ENCODE data around the gene TSR3. TPM values are rescaled to one million over a fixed set of nuclear protein-coding genes. Genes with fewer than 3 reads are reported as not detected.
A peak's percentile ranks its signal among the peaks of the same experiment; 100 is the strongest.

The TSR3 gene
- total and polyA plus RNA-seq, 2 of the 13 experiments (the other 11 are each of a cell fraction or from before 2014, with no cell fraction given), result 24.2 to 51.0 TPM

- no peak for TF ChIP-seq BRF2 (CRISPR knock-in tag; IDR thresholded peaks at IDR 0.05)
- TF ChIP-seq ZNF576 (CRISPR knock-in tag; IDR thresholded peaks at IDR 0.05), result no peak
- TF ChIP-seq CCDC6 (CRISPR knock-in tag; IDR thresholded peaks at IDR 0.05), result no peak
- no peak for TF ChIP-seq KLF9 (CRISPR knock-in tag; IDR thresholded peaks at IDR 0.05; ENCODE audit: low read depth)
- TF ChIP-seq ZNF652 (CRISPR knock-in tag; IDR thresholded peaks at IDR 0.05; ENCODE audit: borderline replicate concordance, low read depth), result no peak
- no peak for TF ChIP-seq ZFYVE20 (CRISPR knock-in tag; IDR thresholded peaks at IDR 0.05; ENCODE audit: borderline replicate concordance, low read depth)
- TF ChIP-seq TRIM22 (IDR thresholded peaks at IDR 0.05), result no peak
- TF ChIP-seq SIN3A (IDR thresholded peaks at IDR 0.05; ENCODE audit: borderline replicate concordance, low read depth, low read length), result peak; percentile 96
- TF ChIP-seq ZNF761 (CRISPR knock-in tag; conservative IDR thresholded peaks at IDR 0.05), result peak; percentile 33; the same call in 1 of the 2 replicates
- TF ChIP-seq TOPORS (CRISPR knock-in tag; IDR thresholded peaks at IDR 0.05), result no peak
- TF ChIP-seq ZNF564 (CRISPR knock-in tag; IDR thresholded peaks at IDR 0.05), result no peak
- TF ChIP-seq DRAP1 (CRISPR knock-in tag; IDR thresholded peaks at IDR 0.05), result peak; percentile 19; the same call in 1 of the 2 replicates
- TF ChIP-seq FOXO4 (CRISPR knock-in tag; conservative IDR thresholded peaks at IDR 0.05), result no peak
- TF ChIP-seq GTF3A (CRISPR knock-in tag; conservative IDR thresholded peaks at IDR 0.05), result no peak
- TF ChIP-seq FOXA3 (CRISPR knock-in tag; IDR thresholded peaks at IDR 0.05), result peak; percentile 76
- no peak for TF ChIP-seq RCOR2 (CRISPR knock-in tag; IDR thresholded peaks at IDR 0.05)
- no peak for TF ChIP-seq TEF (CRISPR knock-in tag; IDR thresholded peaks at IDR 0.05)
- TF ChIP-seq ZNF362 (CRISPR knock-in tag; IDR thresholded peaks at IDR 0.05; ENCODE audit: borderline replicate concordance), result no peak
- no peak for TF ChIP-seq MAFG (CRISPR knock-in tag; IDR thresholded peaks at IDR 0.05)
- no peak for TF ChIP-seq GPBP1L1 (CRISPR knock-in tag; IDR thresholded peaks at IDR 0.05)
These were observed 19.7 kb downstream of the TSR3 start (continued) for GRCh38 chr16:1331712-1332617.
